Hepatocyte (in vitro differentiated cells): ENCODE measurements around the gene A3GALT2. TPM values are rescaled to one million over a fixed set of nuclear protein-coding genes. Genes with fewer than 3 reads are reported as not detected.
A peak's percentile ranks its signal among the peaks of the same experiment; 100 is the strongest.

ENCODE experiments used
- DNase-seq: peaks from one replicate; pipeline ENCODE4 v3.0.0-alpha.2; 2016; ENCODE audit warnings: low spot score
- H2AFZ ChIP-seq: fragments of 200-600 bp; sonication (generic); 2 replicates; pipeline ENCODE4 v1.6.0; 2016; ENCODE audit warnings: antibody characterized with exemption, mild to moderate bottlenecking
- H3K27ac ChIP-seq: fragments of 200-600 bp; sonication (generic); 2 replicates; pipeline ENCODE4 v1.5.1; 2016; ENCODE audit warnings: mild to moderate bottlenecking
- H3K27me3 ChIP-seq: fragments of 200-600 bp; sonication (generic); 2 replicates; pipeline ENCODE4 v1.6.1; 2016
- H3K36me3 ChIP-seq: fragments of 200-600 bp; sonication (generic); replicated peaks from 2 replicates; pipeline ENCODE4 v1.5.1; 2016; ENCODE audit warnings: low read depth; ENCODE audit not compliant: insufficient read depth
- H3K4me1 ChIP-seq: fragments of 200-600 bp; sonication (generic); 2 replicates; pipeline ENCODE4 v1.5.1; 2016; ENCODE audit warnings: mild to moderate bottlenecking, moderate library complexity; ENCODE audit not compliant: insufficient read depth
- H3K4me2 ChIP-seq: fragments of 200-600 bp; sonication (generic); 2 replicates; pipeline ENCODE4 v1.6.0; 2016
- H3K4me3 ChIP-seq: fragments of 200-600 bp; sonication (generic); 2 replicates; pipeline ENCODE4 v1.5.1; 2016; ENCODE audit warnings: mild to moderate bottlenecking
- H3K79me2 ChIP-seq: fragments of 200-600 bp; sonication (generic); 2 replicates; pipeline ENCODE4 v1.6.0; 2017; ENCODE audit warnings: mild to moderate bottlenecking
- H3K9me2 ChIP-seq: fragments of 200-600 bp; sonication (generic); replicated peaks from 2 replicates; pipeline ENCODE4 v1.6.0; 2017; ENCODE audit warnings: mild to moderate bottlenecking; ENCODE audit not compliant: insufficient read depth
- H3K9me3 ChIP-seq: fragments of 200-600 bp; sonication (generic); 2 replicates; pipeline ENCODE4 v1.5.1; 2016; ENCODE audit warnings: low read depth, mild to moderate bottlenecking
- H4K20me1 ChIP-seq: fragments of 200-600 bp; sonication (generic); 2 replicates; pipeline ENCODE4 v1.6.0; 2016; ENCODE audit warnings: mild to moderate bottlenecking; ENCODE audit not compliant: insufficient read depth, poor library complexity, severe bottlenecking
- CTCF ChIP-seq: fragments of 200-600 bp; sonication (generic); IDR thresholded peaks from 2 replicates; pipeline ENCODE4 v1.5.1; 2016; ENCODE audit warnings: antibody characterized with exemption, mild to moderate bottlenecking; ENCODE audit not compliant: poor library complexity
- EZH2 ChIP-seq: fragments of 200-600 bp; sonication (generic); IDR thresholded peaks from 2 replicates; pipeline ENCODE4 v1.6.1; 2016; ENCODE audit warnings: antibody characterized with exemption, mild to moderate bottlenecking, borderline replicate concordance
- EZH2phosphoT487 ChIP-seq: fragments of 200-600 bp; sonication (generic); IDR thresholded peaks from one replicate; pipeline ENCODE4 v1.6.1; 2018; ENCODE audit warnings: antibody characterized with exemption, mild to moderate bottlenecking, low read depth, moderate library complexity; ENCODE audit not compliant: unreplicated experiment, severe bottlenecking
- WGBS: methylation state at CpG from one replicate; pipeline ENCODE4 v1.1.6; 2016; ENCODE audit warnings: low lambda C conversion rate; ENCODE audit errors: missing lambda C conversion rate; 5-methylcytosine and 5-hydroxymethylcytosine counted together
- polyA plus RNA-seq: library from polyadenylated mRNA; unstranded; fragments of >200 nt; fragmentation: Nextera tagmentation; extraction: Ambion mirVana; gene quantifications from 2 replicates; pipeline ENCODE4 v1.2.1, GENCODE V29; 2016
- total RNA-seq: library from RNA; depleted of rRNA; stranded (reverse); fragments of >200 nt; gene quantifications from 2 replicates; pipeline ENCODE4 v1.2.3, GENCODE V29; 2014

The A3GALT2 gene
- total and polyA plus RNA-seq, 2 experiments from 2014 or later, result not detected

GRCh38 chr1:33259879-33260278 is 61.0 kb downstream of the A3GALT2 start:
- H3K4me1 ChIP-seq, result peaks cover 38% of the 10 kb centered on the region
- H3K27ac ChIP-seq, result peak overlapping the region; percentile 93
- no peaks in the 10 kb centered on the region for H3K36me3 ChIP-seq
- no peak for DNase-seq
- no peaks in the 10 kb centered on the region for H3K9me2 ChIP-seq
- H4K20me1 ChIP-seq, result peaks cover 59% of the 10 kb centered on the region
- peaks cover 74% of the 10 kb centered on the region for H3K79me2 ChIP-seq
- TF ChIP-seq EZH2phosphoT487, result no peak
- TF ChIP-seq CTCF, result no peak
- TF ChIP-seq EZH2, result no peak
- H3K9me3 ChIP-seq, result no peaks in the 10 kb centered on the region
- H2AFZ ChIP-seq, result no peak overlapping the region
- H3K27me3 ChIP-seq, result no peaks in the 10 kb centered on the region
- 98% methylated on average over 3 of the region's 3 CpGs for WGBS
- H3K4me3 ChIP-seq, result no peak overlapping the region
- H3K4me2 ChIP-seq, result no peak overlapping the region

GRCh38 chr1:33258788-33259274 is 62.1 kb downstream of the A3GALT2 start:
- Histone ChIP-seq H3K4me1 (peaks cover 38% of the 10 kb centered on the region), H2AFZ (no peak overlapping the region), H3K9me3 (no peaks in the 10 kb centered on the region), H4K20me1 (peaks cover 49% of the 10 kb centered on the region), H3K27ac (peak overlapping the region; percentile 93), H3K4me3 (no peak overlapping the region), H3K79me2 (peaks cover 63% of the 10 kb centered on the region), H3K27me3 (no peaks in the 10 kb centered on the region), H3K9me2 (no peaks in the 10 kb centered on the region), H3K4me2 (peak overlapping the region; percentile 90), H3K36me3 (no peaks in the 10 kb centered on the region)
- WGBS, result 77% methylated on average over 2 of the region's 2 CpGs
- TF ChIP-seq CTCF (no peak), EZH2phosphoT487 (no peak), EZH2 (no peak)
- DNase-seq, result no peak

- peak overlapping the region; percentile 90 for H3K4me2 ChIP-seq
These were observed 62.9 kb downstream of the A3GALT2 start for GRCh38 chr1:33257772-33258712.

More at GRCh38 chr1:33257772-33258712, 62.9 kb downstream of the A3GALT2 start:
- peaks cover 38% of the 10 kb centered on the region for H3K4me1 ChIP-seq
- H3K27ac ChIP-seq, result peak overlapping the region; percentile 93
- H3K36me3 ChIP-seq, result no peaks in the 10 kb centered on the region
- H2AFZ ChIP-seq, result no peak overlapping the region
- H3K79me2 ChIP-seq, result peaks cover 55% of the 10 kb centered on the region
- TF ChIP-seq EZH2phosphoT487, result no peak
- TF ChIP-seq EZH2, result no peak
- no peak for TF ChIP-seq CTCF
- no peaks in the 10 kb centered on the region for H3K9me3 ChIP-seq
- DNase-seq, result peak; percentile 50
- H3K9me2 ChIP-seq, result no peaks in the 10 kb centered on the region
- H3K4me3 ChIP-seq, result peak overlapping the region; percentile 48
- peaks cover 41% of the 10 kb centered on the region for H4K20me1 ChIP-seq
- 40% methylated on average over 19 of the region's 19 CpGs for WGBS
- no peaks in the 10 kb centered on the region for H3K27me3 ChIP-seq
